Body of pancreas (tissue), 4 donors: ENCODE results near the gene CAMTA1. TPM values are rescaled to one million over a fixed set of nuclear protein-coding genes. Genes with fewer than 3 reads are reported as not detected.
A peak's percentile ranks its signal among the peaks of the same experiment; 100 is the strongest.

Experiments
- ATAC-seq: fragments of 150-250 bp; one replicate; pipeline ENCODE4 v1.9.1; 2016
- DNase-seq, 4 donors: peaks; one replicate each; pipeline ENCODE4 v3.0.0-alpha.2; 2019
- H3K27ac ChIP-seq, 4 donors: fragments of 200-600 bp; sonication (generic); 1 replicate in 3 of 4; 2 replicates in 1 of 4; pipeline versions ENCODE4 v1.5.1 to v1.6.1; 2016 to 2019; ENCODE audit warnings: mild to moderate bottlenecking in 1 of 4, mixed read lengths in 1 of 4, moderate library complexity in 1 of 4
- H3K27me3 ChIP-seq, 2 donors: fragments of 200-600 bp; sonication (generic); one replicate each; pipeline ENCODE4 v1.6.0; 2016; ENCODE audit warnings: mild to moderate bottlenecking in 1 of 2
- H3K36me3 ChIP-seq, 2 donors: fragments of 200-600 bp; sonication (generic); replicated peaks in 1 of 2; 2 replicates each; pipeline ENCODE4 v1.5.1; 2016; ENCODE audit warnings: low read depth in 2 of 2; ENCODE audit not compliant: insufficient read depth in 1 of 2
- H3K4me1 ChIP-seq: fragments of 200-600 bp; sonication (generic); one replicate; pipeline ENCODE4 v1.6.0; 2016
- H3K4me3 ChIP-seq, 2 donors: fragments of 200-600 bp; sonication (generic); 1 replicate in 1 of 2; 2 replicates in 1 of 2; pipeline ENCODE4 v1.5.1; 2016 to 2019
- H3K9me3 ChIP-seq, 3 donors: fragments of 200-600 bp; sonication (generic); 1 replicate in 2 of 3; 2 replicates in 1 of 3; pipeline ENCODE4 v1.5.1; 2016
- CTCF ChIP-seq, 7 experiments: fragments of 450-650 bp in 4 of 7; fragments of 200-600 bp in 3 of 7; sonication (generic) in 3 of 7; IDR thresholded peaks; one replicate each; pipeline ENCODE4 v1.5.1; 2016 to 2019; ENCODE audit warnings: antibody characterized with exemption in 7 of 7
- POLR2A ChIP-seq, 3 donors: fragments of 450-650 bp; IDR thresholded peaks; one replicate each; pipeline ENCODE4 v1.6.1; 2016; ENCODE audit warnings: antibody characterized with exemption in 3 of 3, mild to moderate bottlenecking in 2 of 3
- WGBS, 2 donors: methylation state at CpG; one replicate each; pipeline ENCODE4 v1.1.5; 2017; 5-methylcytosine and 5-hydroxymethylcytosine counted together
- intact Hi-C: fragments of 100-400 bp; cut with DNase I; formaldehyde crosslinking; loops from one replicate; pipeline ENCODE4 v1.15.1; 2023
- small RNA-seq: library from RNA; depleted of rRNA; stranded (forward); fragments of <200 nt; gene quantifications from one replicate; pipeline ENCODE3, GENCODE V24; 2016
- total RNA-seq, 2 donors: library from RNA; depleted of rRNA; stranded (reverse); fragments of >200 nt; gene quantifications; one replicate each; pipeline ENCODE4 v1.1.0, GENCODE V29; 2016

CAMTA1 gene
- total RNA-seq, 2 donors from 2014 or later: 36.3 to 59.7 TPM

- no peaks in the 10 kb centered on the region for H3K4me1 ChIP-seq
- no peaks in the 10 kb centered on the region for H3K9me3 ChIP-seq
- no peak for TF ChIP-seq POLR2A (IDR thresholded peaks at IDR 0.05)
- no peak for TF ChIP-seq CTCF (IDR thresholded peaks at IDR 0.05)
- DNase-seq (no peak), ATAC-seq (no peak)
- peaks cover 0 to 33% of the 10 kb centered on the region in 2 donors for H3K36me3 ChIP-seq
- H3K27ac ChIP-seq: no peak overlapping the region
- no peak overlapping the region for H3K4me3 ChIP-seq
- H3K27me3 ChIP-seq: no peaks in the 10 kb centered on the region
- WGBS, 2 donors: 94 to 97% methylated on average over 13 of the region's 13 CpGs
- intact Hi-C loops: no loop called here
These were observed 1024.5 kb downstream of the CAMTA1 start for GRCh38 chr1:7809742-7810141.

GRCh38 chr1:7810395-7810794 is 1025.1 kb downstream of the CAMTA1 start:
- H3K27me3 ChIP-seq: no peaks in the 10 kb centered on the region
- 93 to 95% methylated on average over 7 of the region's 7 CpGs for WGBS, 2 donors
- ATAC-seq: no peak
- intact Hi-C loops: no loop called here
- no peak overlapping the region for H3K27ac ChIP-seq
- H3K9me3 ChIP-seq: no peaks in the 10 kb centered on the region
- DNase-seq: peak in 1 of 4 donors; percentile 17
- peaks cover 0 to 31% of the 10 kb centered on the region in 2 donors for H3K36me3 ChIP-seq
- no peak overlapping the region for H3K4me3 ChIP-seq
- TF ChIP-seq CTCF (IDR thresholded peaks at IDR 0.05) (no peak), POLR2A (IDR thresholded peaks at IDR 0.05) (no peak)
- no peaks in the 10 kb centered on the region for H3K4me1 ChIP-seq

- intact Hi-C loops: no loop called here
- Histone ChIP-seq H3K27me3 (no peaks in the 10 kb centered on the region), H3K27ac (no peak overlapping the region), H3K4me3 (no peak overlapping the region), H3K4me1 (no peaks in the 10 kb centered on the region), H3K36me3 (peaks cover 0 to 28% of the 10 kb centered on the region in 2 donors), H3K9me3 (no peaks in the 10 kb centered on the region)
- TF ChIP-seq POLR2A (IDR thresholded peaks at IDR 0.05) (no peak), CTCF (IDR thresholded peaks at IDR 0.05) (no peak)
- DNase-seq: no peak
- 91 to 95% methylated on average over 6 of the region's 6 CpGs for WGBS, 2 donors
- ATAC-seq: no peak
These were observed 1026.2 kb downstream of the CAMTA1 start for GRCh38 chr1:7811476-7811875.

GRCh38 chr1:7813677-7814373 is 1028.6 kb downstream of the CAMTA1 start:
- TF ChIP-seq POLR2A (IDR thresholded peaks at IDR 0.05): no peak
- TF ChIP-seq CTCF (IDR thresholded peaks at IDR 0.05): no peak
- DNase-seq (no peak), ATAC-seq (no peak)
- intact Hi-C loops: no loop called here
- 94 to 98% methylated on average over 3 of the region's 3 CpGs for WGBS, 2 donors
- peaks cover 0 to 27% of the 10 kb centered on the region in 2 donors for H3K36me3 ChIP-seq
- no peaks in the 10 kb centered on the region for H3K4me1 ChIP-seq
- H3K27ac ChIP-seq: no peak overlapping the region
- no peaks in the 10 kb centered on the region for H3K27me3 ChIP-seq
- no peak overlapping the region for H3K4me3 ChIP-seq
- no peaks in the 10 kb centered on the region for H3K9me3 ChIP-seq

Small RNA genes within 50 kb of the gene (small RNA-seq; reads per million reads assigned to genes)
- not detected for gene AL359881.1
- gene AL590128.1: not detected
- gene RNU1-8P: not detected

Other genes starting within 250 kb of the CAMTA1 start
- gene NOL9, start 230.9 kb upstream of the CAMTA1 start, total RNA-seq: 10 to 100 TPM; 13.7 to 27.4 TPM
- gene TAS1R1, start 230.1 kb upstream of the CAMTA1 start, total RNA-seq: not detected
- gene ZBTB48, start 205.5 kb upstream of the CAMTA1 start, total RNA-seq: 10 to 100 TPM; 17.4 to 37.6 TPM
- 10 to 100 TPM; 38.4 to 60.0 TPM for gene KLHL21, start 182.6 kb upstream of the CAMTA1 start, total RNA-seq
- 1 to 10 TPM; 6.2 to 9.6 TPM for gene PHF13, start 171.7 kb upstream of the CAMTA1 start, total RNA-seq
- 10 to 100 TPM; 11.9 to 18.9 TPM for gene THAP3, start 160.6 kb upstream of the CAMTA1 start, total RNA-seq
- 10 to 100 TPM; 16.1 to 88.3 TPM for gene DNAJC11, start 83.6 kb upstream of the CAMTA1 start, total RNA-seq